Loucy (cell line): ENCODE data around the gene TNS2.

Experiments used
- EZH2phosphoT487 ChIP-seq: fragments of 200-600 bp; IDR thresholded peaks from 2 replicates; pipeline ENCODE4 v1.6.1; 2018; ENCODE audit warnings: antibody characterized with exemption, mild to moderate bottlenecking, moderate library complexity, borderline replicate concordance
- TF ChIP-seq, protein P1 (sequence below): fragments of 200-600 bp; sonication (generic); conservative IDR thresholded peaks from 2 replicates; pipeline ENCODE4 v1.5.1; 2014; ENCODE audit warnings: mild to moderate bottlenecking, antibody characterized with exemption, low read length

GRCh38 chr12:53074283-53074998 is 24.6 kb downstream of the TNS2 start:
- TF ChIP-seq, protein P1, sequence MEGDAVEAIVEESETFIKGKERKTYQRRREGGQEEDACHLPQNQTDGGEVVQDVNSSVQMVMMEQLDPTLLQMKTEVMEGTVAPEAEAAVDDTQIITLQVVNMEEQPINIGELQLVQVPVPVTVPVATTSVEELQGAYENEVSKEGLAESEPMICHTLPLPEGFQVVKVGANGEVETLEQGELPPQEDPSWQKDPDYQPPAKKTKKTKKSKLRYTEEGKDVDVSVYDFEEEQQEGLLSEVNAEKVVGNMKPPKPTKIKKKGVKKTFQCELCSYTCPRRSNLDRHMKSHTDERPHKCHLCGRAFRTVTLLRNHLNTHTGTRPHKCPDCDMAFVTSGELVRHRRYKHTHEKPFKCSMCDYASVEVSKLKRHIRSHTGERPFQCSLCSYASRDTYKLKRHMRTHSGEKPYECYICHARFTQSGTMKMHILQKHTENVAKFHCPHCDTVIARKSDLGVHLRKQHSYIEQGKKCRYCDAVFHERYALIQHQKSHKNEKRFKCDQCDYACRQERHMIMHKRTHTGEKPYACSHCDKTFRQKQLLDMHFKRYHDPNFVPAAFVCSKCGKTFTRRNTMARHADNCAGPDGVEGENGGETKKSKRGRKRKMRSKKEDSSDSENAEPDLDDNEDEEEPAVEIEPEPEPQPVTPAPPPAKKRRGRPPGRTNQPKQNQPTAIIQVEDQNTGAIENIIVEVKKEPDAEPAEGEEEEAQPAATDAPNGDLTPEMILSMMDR, result no peak
- TF ChIP-seq EZH2phosphoT487, result no peak
